ENCODE results near the gene CYTH3.

Gene CYTH3

DNA sequence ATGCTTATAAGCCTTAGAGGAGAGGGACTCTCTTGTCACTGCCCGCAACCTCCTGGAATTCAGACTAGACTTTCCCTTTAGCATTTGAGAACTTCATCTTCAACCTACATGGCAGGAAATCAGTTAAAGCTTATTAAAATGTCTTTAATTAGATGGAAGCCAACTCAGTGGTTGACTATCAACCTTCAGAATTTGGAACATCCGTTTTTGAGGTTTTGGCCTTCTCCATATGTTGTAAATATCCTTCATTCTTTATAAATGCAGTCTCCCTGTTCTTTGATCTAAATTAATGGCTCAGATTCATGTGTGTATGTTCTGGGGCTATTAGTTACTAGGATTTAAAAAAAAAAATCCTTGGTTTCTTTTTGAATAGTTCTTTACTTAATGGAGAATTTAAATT lies 156.2 kb downstream of the CYTH3 start:
- DNase-seq (ENCODE audit: low read depth), result no peak

More for the DNA sequence above, 156.2 kb downstream of the CYTH3 start:
- TF ChIP-seq, protein P1, sequence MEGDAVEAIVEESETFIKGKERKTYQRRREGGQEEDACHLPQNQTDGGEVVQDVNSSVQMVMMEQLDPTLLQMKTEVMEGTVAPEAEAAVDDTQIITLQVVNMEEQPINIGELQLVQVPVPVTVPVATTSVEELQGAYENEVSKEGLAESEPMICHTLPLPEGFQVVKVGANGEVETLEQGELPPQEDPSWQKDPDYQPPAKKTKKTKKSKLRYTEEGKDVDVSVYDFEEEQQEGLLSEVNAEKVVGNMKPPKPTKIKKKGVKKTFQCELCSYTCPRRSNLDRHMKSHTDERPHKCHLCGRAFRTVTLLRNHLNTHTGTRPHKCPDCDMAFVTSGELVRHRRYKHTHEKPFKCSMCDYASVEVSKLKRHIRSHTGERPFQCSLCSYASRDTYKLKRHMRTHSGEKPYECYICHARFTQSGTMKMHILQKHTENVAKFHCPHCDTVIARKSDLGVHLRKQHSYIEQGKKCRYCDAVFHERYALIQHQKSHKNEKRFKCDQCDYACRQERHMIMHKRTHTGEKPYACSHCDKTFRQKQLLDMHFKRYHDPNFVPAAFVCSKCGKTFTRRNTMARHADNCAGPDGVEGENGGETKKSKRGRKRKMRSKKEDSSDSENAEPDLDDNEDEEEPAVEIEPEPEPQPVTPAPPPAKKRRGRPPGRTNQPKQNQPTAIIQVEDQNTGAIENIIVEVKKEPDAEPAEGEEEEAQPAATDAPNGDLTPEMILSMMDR (IDR thresholded peaks at IDR 0.05; ENCODE audit: insufficient read depth, low read depth, low read length, missing control alignments), result no peak
- no peak overlapping the region for H3K4me3 ChIP-seq (ENCODE audit: low read length)

Measured in epithelial cell of esophagus (primary cell).